Hypothalamus (tissue), 51 donors: Measurements from ENCODE around the gene ARID1B.
A peak's percentile ranks its signal among the peaks of the same experiment; 100 is the strongest.

Experiments used
- DNase-seq, 51 donors: peaks; one replicate each; lab custom pipeline; 2025; lab: John Stamatoyannopoulos, UW

Gene ARID1B

GRCh38 chr6:157186785-157187181 lies 409.6 kb downstream of the ARID1B start:
- DNase-seq, result no peak

- DNase-seq, result peak in 3 of 51 donors; percentile 12 to 38 (median 12)
Observed at GRCh38 chr6:157187182-157188083, 410.3 kb downstream of the ARID1B start.

GRCh38 chr6:157188213-157188612 lies 411.0 kb downstream of the ARID1B start:
- peak in 1 of 51 donors; percentile 30 for DNase-seq

- DNase-seq, result no peak
Observed at GRCh38 chr6:157193443-157193996, 416.3 kb downstream of the ARID1B start.

- no peak for DNase-seq
Observed at GRCh38 chr6:157194110-157194509, 416.9 kb downstream of the ARID1B start.

GRCh38 chr6:157194643-157195042 lies 417.5 kb downstream of the ARID1B start:
- DNase-seq, result no peak

- DNase-seq, result no peak
Observed at GRCh38 chr6:157196391-157196790, 419.2 kb downstream of the ARID1B start.

GRCh38 chr6:157198425-157199279 lies 421.5 kb downstream of the ARID1B start:
- DNase-seq, result peak in 2 of 51 donors; percentile 10 to 18

- no peak for DNase-seq
Observed at GRCh38 chr6:157200117-157200516, 422.9 kb downstream of the ARID1B start.

- DNase-seq, result no peak
Observed at GRCh38 chr6:157200611-157201010, 423.4 kb downstream of the ARID1B start.

- DNase-seq, result no peak
Observed at GRCh38 chr6:157201083-157201482, 423.9 kb downstream of the ARID1B start.

- no peak for DNase-seq
Observed at GRCh38 chr6:157203312-157203744, 426.1 kb downstream of the ARID1B start.

GRCh38 chr6:157203764-157204163 lies 426.6 kb downstream of the ARID1B start:
- no peak for DNase-seq

GRCh38 chr6:157205473-157206358 lies 428.5 kb downstream of the ARID1B start:
- no peak for DNase-seq

- DNase-seq, result no peak
Observed at GRCh38 chr6:157206359-157206815, 429.2 kb downstream of the ARID1B start.

- no peak for DNase-seq
Observed at GRCh38 chr6:157207521-157208076, 430.4 kb downstream of the ARID1B start.

GRCh38 chr6:157209865-157210530 lies 432.8 kb downstream of the ARID1B start:
- DNase-seq, result no peak

GRCh38 chr6:157210954-157211353 lies 433.8 kb downstream of the ARID1B start:
- DNase-seq, result no peak
